Activated CD4-positive, alpha-beta T cell treated with anti-CD3 and anti-CD28 coated beads, Interleukin-2, amount 50 U/mL, for 4 hours (primary cell): Measurements from ENCODE around the gene PECR.
"Not testable (repeated sequence)": the region's sequence is repeated elsewhere in the genome, so short reads cannot be mapped to it uniquely, and the experiment has no call there.

Experiments
- DNase-seq, 2 experiments: peaks; one replicate each; pipeline ENCODE4 v3.0.0-alpha.2; 2020

Gene PECR

GRCh38 chr2:216103213-216103612 is 21.6 kb upstream of the PECR start:
- DNase-seq = no peak

GRCh38 chr2:216101109-216101508 is 19.5 kb upstream of the PECR start:
- DNase-seq = no peak

GRCh38 chr2:216098421-216099334 is 17.1 kb upstream of the PECR start:
- DNase-seq = no peak

DNA sequence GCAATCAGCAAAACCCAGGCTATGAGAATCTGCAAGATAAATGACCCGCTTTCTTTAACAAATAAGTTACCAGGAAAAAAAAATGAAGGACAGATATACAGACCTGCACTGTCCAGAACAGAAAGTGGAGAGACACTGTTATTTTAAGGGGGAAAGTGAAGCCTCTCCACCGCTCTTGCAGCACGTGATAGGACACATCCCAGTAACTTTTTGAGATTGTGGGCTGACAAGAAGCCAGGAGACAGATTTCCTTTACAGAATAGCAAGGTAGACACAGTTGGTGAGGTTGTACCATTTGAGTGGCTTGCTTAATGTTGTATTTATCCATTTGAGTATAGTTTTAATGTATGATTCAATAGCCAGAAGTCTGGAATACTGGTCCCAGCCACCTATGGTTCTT is 13.1 kb upstream of the PECR start:
- DNase-seq = no peak

- DNase-seq = no peak
Measured at GRCh38 chr2:216092646-216093045, 11.0 kb upstream of the PECR start.

- DNase-seq = no peak
Measured at GRCh38 chr2:216090369-216090786, 8.8 kb upstream of the PECR start.

- no peak for DNase-seq
Measured at GRCh38 chr2:216086207-216086893, 4.7 kb upstream of the PECR start.

- DNase-seq = no peak
Measured at GRCh38 chr2:216084547-216084946, 2.9 kb upstream of the PECR start.

DNA sequence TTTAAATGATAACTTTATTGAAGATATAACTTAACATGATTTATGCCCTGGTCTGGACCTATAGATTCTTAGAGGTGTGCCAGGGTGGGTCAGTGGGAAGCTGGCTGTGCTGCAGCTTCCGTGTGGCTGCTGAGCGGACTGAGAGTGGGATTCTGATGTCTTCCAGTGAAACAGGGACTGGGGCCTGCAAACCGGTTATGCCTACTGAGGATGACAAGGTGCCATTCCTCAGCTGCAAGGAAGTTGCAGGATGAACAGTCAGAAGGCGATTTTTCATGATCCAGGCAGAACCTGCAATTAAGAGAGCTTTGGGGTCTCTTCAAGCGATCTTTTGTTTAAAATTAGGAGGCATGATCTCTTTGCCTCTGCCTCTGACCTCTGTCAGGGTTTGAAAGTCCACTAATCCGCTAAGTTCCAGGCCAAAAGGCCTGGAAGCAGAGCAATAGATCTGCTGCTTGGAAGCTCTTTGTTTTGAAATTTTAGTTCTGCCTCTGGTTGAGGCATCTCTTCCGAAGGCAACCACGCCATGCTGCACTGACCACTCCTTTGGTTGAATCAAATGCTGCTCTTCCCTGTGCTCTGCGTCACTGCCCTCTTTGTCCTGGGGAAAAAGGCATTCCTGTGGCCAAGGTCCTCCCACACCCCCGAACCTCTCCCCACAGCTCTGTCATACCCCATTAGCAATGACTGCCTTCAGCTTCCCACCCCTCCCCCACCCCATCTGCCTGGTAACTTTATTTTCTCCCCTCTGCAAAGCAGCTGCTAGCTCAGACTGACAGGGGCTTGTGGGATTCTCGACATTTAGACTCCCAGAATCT is 2.1 kb upstream of the PECR start:
- DNase-seq = no peak

- no peak for DNase-seq
Measured at GRCh38 chr2:216082805-216083204, 1.2 kb upstream of the PECR start.

- no peak for DNase-seq
Measured at GRCh38 chr2:216082117-216082711, 605 bp upstream of the PECR start.

GRCh38 chr2:216081012-216081411 is 597 bp downstream of the PECR start:
- no peak for DNase-seq

- DNase-seq = not testable (repeated sequence)
Measured at GRCh38 chr2:216080048-216080447, 1.6 kb downstream of the PECR start.

- DNase-seq = no peak
Measured at GRCh38 chr2:216078776-216079175, 2.8 kb downstream of the PECR start.

- DNase-seq = no peak
Measured at GRCh38 chr2:216075510-216076485, 5.8 kb downstream of the PECR start.

DNA sequence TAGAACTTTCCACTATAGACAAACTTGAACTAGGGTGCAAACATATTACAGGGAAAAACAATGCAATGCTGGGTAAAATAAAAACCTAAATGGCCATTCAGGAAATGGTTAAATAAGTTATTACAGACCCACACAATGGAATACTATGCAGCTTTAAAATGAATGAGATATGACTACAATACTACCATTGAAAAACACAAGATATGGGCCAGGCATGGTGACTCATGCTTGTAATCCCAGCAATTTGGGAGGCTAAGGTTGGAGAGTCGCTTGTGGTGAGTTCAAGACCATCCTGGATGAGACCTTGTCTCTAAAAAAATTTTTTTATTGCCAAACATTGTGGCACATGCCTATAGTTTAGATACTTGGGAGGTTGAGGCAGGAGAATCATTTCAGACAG is 6.8 kb downstream of the PECR start:
- no peak for DNase-seq

- no peak for DNase-seq
Measured at GRCh38 chr2:216074380-216074779, 7.2 kb downstream of the PECR start.

- no peak for DNase-seq
Measured at GRCh38 chr2:216073773-216074172, 7.8 kb downstream of the PECR start.

DNA sequence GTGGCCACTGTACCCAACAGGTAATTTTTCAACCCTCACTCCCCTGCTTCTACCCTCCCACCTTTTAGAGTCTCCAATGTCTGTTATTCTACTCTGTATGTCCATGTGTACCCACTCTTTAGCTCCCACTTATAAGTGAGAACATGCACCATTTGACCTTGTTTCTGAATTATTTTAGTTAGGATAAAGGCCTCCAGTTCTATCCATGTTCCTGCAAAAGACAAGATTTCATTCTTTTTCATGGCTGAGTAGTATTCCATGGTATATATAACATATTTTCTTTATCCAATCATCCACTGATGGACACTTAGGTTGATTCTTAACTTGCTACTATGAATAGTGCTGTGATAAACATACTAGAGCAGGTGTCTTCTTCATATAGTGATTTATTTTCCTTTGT is 9.1 kb downstream of the PECR start:
- no peak for DNase-seq

DNA sequence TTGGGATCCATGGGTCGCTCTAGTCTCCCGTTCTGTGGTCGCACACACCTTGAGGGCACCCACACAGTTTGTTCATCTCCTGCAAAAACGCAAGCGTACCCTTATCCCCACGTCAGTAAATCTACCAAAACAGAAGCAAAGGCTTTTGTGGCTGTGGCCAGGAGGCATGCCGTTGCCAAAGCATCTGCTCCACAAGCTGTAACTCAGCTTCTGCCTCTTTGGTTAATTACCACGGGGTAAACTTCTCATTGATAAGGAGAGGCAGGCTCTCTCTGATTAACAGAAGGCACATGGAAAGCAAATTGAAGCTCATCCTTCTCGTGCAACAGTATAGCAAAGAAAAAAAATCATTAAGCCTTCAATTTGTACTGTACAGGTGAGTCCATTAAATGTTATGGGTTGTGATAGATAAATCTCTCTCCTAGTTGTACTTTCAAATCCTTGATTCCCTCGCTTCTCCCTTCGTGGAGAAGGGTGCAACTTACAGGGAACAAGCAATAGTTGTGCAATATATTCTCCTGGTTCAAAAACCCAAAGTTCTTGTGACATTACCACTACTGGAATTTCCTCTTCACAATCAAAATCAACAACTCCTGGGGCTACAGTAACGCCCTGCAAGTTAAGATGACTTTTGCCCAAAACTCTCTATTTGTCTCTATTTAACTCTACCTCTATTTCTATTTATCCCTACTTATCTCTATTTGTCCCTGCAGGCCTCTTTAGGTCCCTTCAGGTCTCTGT is 10.3 kb downstream of the PECR start:
- DNase-seq = no peak

- DNase-seq = no peak
Measured at GRCh38 chr2:216070195-216070594, 11.4 kb downstream of the PECR start.
